GM19035 (cell line): ENCODE measurements around the gene NMNAT2.

Source experiments
- ATAC-seq: cut with Tn5 transposase; IDR thresholded peaks from one replicate; pipeline ENCODE4 v1.9.1; 2021; ENCODE audit not compliant: unreplicated experiment

The NMNAT2 gene

DNA sequence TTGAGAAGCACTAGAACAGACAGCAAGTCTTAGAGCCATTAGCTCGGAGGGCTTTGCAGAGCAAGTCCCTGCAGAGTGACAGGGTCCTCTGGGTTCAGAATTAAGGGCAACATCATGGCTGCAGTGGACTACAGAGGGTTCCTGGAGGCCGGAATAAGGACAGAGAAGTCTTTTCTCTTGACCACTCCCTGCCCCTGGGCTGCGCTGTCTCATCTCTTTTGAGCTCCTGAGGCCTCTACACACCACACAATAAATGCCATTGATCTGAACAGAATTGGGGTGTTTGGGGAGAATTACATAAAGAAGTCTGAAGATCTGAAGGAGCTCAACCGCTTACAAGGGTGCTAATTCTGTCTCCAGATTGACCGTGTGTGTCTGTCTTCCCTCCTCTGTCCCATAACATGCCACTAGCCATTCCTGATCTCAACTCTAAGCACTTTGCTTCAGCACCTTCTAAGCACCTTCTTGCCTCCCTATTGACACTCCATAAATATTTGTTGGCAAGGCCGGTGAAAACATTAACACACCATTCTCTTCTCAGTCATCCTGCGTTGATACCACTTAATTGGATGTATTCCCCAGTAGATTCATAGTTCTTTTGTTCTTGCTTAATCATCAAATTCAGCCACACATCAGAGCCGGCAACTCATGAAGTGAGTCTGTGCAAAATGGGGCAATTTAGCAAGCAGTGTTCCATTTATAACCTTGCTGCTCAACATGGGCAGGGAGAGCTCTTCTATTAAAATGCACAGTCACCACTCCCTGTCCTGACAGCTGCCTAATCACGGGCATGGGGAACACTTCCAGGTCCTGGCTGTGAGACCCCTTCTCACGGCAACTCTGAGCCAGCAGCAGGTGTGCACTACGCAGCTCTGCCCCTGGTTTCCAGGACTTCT lies 49.7 kb downstream of the NMNAT2 start:
- no peak for ATAC-seq

- ATAC-seq: no peak
Measured at GRCh38 chr1:183366116-183366515, 52.1 kb downstream of the NMNAT2 start.

- no peak for ATAC-seq
Measured at GRCh38 chr1:183365676-183366075, 52.5 kb downstream of the NMNAT2 start.

- ATAC-seq: no peak
Measured at GRCh38 chr1:183365093-183365492, 53.1 kb downstream of the NMNAT2 start.

- ATAC-seq: no peak
Measured at GRCh38 chr1:183363972-183364371, 54.2 kb downstream of the NMNAT2 start.

DNA sequence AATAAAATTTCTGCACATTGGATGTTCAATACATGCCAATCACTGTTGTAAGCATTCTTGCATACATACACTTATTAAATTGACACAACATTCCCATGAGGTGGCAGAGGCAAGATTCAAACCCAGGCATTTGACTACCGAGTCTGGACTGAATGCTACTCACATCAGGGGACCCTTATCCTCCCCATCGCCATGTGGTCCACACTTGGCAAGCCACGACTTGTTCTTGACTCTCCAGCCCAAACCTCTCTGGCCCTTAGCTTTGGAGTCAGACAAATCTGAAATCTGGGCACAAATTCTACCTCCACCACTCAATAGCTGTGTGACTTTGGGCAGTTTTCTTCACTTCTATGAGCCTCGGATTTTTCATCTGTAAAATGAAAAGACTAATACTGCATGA lies 57.1 kb downstream of the NMNAT2 start:
- ATAC-seq: no peak

DNA sequence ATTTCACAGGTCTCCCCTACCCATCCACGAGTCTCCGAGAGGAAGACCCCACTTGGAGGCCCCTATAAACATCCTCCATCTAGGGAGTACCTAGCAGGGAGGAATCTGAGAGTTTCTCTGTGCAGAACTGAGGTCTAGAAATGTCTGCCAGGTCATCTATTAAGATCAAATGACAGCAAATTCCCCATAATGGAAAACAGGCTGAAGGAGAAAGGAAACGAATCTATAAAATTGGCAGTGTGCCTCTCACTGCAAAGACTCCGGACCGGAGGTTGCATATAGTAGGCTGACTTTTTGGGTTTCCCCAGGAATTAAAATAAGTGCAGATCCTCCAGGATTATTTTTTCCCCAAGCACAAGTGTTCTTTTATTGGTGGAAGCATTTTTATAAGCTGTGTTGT lies 57.7 kb downstream of the NMNAT2 start:
- no peak for ATAC-seq

- ATAC-seq: no peak
Measured at GRCh38 chr1:183356534-183357182, 61.5 kb downstream of the NMNAT2 start.

DNA sequence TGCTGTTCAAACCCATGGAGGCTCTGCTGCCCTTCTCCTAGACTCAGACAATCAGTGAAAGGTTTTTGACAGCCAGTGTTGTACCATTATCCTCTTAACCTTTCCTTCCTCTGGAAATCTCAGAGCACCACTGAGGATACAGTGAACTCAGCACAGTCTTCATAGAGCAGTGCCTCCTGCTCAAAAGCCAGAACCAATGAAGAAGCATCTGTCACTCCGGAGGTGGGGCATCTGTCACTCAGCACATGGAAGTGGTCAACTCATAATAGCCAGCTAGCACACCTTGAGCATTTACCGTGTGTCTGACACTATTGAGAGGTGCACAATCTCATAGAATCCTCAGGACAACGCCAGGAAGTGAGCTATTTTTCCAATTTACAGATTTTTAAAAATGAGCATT lies 62.4 kb downstream of the NMNAT2 start:
- ATAC-seq: no peak

DNA sequence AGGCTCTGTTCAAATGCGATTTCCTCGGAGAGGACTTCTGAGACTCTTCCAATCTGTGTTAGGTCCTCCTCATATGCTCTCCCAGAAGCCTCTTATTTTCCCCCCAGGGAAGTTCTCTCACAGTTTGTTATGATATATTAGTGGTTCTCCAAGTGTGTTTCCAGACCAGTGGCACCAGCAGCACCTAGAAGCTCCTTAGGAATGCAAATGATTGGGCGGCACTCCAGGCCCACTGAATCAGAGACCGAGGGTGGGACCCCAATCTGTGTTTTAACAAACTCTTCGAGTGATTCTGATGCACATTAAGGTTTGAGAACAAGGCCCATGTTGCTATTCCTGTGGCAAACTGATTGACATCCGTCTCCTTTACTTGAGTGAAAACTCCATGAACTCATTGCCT lies 63.0 kb downstream of the NMNAT2 start:
- ATAC-seq: no peak

DNA sequence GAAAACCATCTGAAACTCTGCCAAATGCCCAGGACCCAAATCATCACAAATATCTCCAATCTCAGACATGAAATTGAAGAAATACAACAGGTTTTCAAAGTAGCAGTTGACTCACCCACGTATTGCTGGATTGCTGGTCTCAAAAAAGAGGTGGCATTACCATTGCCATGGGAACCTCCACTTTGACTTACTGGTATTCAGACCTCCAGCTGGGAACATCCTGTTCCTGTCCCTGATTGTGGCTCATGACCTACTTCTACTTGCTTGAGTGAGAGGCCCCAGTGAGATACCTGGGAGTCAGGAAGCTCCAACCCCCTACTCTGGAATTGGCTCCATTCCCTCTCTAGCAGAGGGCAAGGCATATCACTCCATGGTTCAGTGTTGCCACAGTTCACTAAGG lies 64.6 kb downstream of the NMNAT2 start:
- ATAC-seq: no peak

DNA sequence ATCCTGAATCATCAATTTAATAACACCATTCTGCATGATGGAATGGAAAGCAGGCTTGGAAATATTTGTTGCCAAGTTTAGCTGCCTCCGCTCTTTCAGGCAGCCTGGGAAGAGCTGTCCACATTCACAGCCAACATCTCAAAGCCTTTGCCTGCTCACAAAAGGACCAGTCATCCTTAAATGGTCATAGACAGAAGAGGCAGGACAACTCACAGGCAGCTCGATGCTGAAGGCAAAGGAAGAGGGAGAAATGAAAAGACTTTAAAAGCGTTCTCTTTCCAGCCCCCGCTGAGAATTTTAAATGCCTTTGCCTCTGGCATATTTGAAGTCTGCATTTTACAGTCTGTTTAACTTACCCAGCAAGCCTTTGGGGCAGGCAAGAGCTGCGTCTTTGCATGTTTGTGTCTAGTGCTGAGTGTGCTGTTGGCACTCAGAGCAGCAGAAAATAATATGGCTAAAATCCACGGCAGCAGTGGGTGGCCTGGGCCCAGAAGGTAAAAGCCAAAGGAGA lies 68.9 kb downstream of the NMNAT2 start:
- ATAC-seq: no peak

DNA sequence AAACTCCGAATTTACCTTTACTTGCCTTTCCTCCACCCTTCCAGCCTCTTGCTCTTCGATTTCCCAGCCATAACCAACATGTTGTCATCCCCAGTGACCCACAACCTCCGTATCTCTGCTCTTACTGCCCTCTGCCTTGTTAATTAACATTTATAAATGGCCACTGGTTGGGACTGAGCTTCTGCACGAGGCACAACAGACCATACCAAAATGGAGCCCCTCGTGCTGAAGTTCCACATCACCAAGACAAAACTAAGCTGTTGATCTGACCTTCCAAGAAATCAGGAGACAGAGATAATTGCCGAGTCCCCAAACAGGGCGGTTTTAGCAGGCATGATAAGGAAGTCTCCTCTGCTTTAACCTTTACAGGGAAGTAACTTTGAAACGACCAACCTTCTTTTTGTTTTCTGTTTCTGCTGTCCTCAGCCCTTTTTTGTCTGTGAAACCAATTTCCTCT lies 71.9 kb downstream of the NMNAT2 start:
- no peak for ATAC-seq

DNA sequence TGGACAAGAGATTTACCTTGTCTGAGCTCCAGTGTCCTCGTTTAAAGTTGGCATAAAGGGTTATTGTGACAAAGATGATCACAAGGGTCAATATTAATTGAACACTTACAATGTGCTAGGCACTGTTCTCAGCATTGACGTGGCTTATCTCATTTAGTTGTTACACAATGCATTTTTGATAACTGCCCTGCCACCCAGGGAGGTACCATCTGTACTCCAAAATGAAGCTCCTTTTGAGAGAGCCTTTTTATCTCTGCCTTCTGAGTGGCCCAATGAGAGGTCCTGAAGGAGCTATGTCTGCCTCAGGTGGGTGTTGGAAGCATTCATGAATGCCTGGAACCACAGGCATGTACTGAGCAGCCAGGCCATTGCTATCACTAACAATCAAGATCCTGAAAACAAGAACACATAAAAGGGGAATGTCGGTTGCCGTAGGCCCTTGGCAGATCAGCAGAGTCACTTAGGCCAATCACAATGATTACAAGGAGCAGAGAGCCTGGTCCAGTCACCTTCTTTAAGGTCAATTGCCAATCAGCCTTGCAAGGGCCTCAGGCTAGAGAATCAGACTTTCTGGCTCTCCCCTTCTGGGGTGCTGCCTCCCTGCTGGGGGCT lies 78.5 kb downstream of the NMNAT2 start:
- no peak for ATAC-seq

- no peak for ATAC-seq
Measured at GRCh38 chr1:183331091-183331742, 87.0 kb downstream of the NMNAT2 start.

DNA sequence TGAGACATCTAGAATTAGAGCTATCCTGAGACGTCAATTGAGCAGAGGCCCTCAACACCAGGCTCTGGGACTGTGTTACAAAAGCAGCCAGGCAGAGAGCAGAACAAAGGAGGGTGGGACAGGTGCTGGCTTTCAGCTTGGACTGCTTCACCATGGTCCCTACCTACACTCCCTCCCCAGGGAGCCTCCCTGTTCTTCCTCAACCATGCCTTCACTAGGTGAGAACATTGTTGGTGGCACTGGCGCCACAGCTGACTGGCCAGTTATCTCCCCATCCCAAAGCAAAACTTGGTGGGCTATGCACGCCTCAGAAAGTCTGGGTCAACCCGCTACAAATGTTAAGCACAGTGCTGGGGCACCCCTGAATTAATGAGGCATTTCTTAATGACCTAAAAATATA lies 87.8 kb downstream of the NMNAT2 start:
- ATAC-seq: no peak

GRCh38 chr1:183328371-183328770 lies 89.8 kb downstream of the NMNAT2 start:
- ATAC-seq: no peak

GRCh38 chr1:183327434-183328290 lies 90.5 kb downstream of the NMNAT2 start:
- no peak for ATAC-seq

DNA sequence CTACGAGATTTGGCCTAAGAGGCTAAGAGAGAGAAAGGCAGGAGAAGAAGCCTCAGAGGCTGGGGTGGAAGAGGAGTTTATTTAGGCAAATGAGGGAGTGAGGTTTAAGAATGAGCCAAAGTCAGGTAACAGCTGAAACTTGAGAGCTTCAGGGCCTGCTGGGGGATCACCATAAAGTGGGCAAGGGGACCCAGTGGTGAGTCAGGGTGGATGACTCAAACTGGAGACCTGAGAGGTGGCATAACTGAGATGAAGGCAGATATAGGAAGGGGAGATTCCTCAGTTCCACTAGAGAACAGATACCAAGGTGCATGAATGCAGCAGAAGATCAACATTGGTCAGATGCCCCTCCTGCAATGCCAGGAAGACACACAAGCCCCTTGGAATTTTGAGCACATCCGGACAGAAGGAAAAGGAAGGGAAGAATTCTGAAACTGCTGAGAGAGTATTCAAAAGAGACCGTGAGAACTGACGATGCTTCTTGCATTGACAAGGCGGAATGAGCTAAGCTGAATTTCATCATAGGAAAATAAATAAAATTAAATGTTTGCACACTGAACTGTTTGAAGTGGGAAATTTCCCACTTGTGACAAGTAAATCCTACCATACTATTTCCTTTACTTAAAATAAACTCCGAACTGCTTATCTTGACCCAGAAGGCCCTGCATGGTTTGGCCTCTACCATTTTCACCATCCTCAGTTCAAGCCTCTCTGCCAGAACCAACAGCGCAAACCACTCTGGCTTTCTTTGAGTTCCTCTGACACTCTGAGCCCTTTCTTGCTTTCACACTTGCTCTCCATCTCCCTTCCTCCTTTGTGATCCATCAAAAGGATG lies 94.1 kb downstream of the NMNAT2 start:
- ATAC-seq: no peak
